AG10803 (cell line): ENCODE results near the gene BBX.
A peak's percentile ranks its signal among the peaks of the same experiment; 100 is the strongest.

Experiments used
- DNase-seq: peaks from one replicate; pipeline ENCODE4 v3.0.0; 2010; ENCODE audit warnings: low read depth
- H3K4me3 ChIP-seq: 2 replicates; pipeline ENCODE4 v1.5.1; 2011; ENCODE audit warnings: mild to moderate bottlenecking, low read length, control low read depth
- TF ChIP-seq, protein P1 (sequence below): conservative IDR thresholded peaks from 2 replicates; pipeline ENCODE4 v1.5.1; 2011; ENCODE audit warnings: mild to moderate bottlenecking, low read length, control low read depth, inconsistent platforms

Gene BBX

DNA sequence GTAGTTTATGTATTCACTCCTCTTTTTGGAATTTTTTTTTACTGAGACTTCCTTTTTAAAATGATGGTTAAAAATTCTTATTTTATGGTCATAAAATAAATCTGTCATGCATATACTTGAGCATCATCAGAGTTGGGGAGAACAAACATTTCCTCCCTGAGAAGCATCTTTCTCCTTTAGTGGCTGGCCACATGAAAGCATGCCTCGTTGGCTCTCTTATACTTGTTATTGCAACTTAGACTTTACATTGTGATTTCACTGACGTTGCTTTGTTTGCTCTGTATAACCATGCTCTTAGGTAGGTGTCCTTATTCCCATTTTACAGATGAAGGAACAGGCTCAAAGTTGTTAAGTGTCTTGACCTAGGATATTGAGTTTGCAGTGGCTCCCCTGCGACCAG lies 18.1 kb downstream of the BBX start:
- no peak overlapping the region for H3K4me3 ChIP-seq
- no peak for DNase-seq
- TF ChIP-seq, protein P1, sequence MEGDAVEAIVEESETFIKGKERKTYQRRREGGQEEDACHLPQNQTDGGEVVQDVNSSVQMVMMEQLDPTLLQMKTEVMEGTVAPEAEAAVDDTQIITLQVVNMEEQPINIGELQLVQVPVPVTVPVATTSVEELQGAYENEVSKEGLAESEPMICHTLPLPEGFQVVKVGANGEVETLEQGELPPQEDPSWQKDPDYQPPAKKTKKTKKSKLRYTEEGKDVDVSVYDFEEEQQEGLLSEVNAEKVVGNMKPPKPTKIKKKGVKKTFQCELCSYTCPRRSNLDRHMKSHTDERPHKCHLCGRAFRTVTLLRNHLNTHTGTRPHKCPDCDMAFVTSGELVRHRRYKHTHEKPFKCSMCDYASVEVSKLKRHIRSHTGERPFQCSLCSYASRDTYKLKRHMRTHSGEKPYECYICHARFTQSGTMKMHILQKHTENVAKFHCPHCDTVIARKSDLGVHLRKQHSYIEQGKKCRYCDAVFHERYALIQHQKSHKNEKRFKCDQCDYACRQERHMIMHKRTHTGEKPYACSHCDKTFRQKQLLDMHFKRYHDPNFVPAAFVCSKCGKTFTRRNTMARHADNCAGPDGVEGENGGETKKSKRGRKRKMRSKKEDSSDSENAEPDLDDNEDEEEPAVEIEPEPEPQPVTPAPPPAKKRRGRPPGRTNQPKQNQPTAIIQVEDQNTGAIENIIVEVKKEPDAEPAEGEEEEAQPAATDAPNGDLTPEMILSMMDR: no peak

DNA sequence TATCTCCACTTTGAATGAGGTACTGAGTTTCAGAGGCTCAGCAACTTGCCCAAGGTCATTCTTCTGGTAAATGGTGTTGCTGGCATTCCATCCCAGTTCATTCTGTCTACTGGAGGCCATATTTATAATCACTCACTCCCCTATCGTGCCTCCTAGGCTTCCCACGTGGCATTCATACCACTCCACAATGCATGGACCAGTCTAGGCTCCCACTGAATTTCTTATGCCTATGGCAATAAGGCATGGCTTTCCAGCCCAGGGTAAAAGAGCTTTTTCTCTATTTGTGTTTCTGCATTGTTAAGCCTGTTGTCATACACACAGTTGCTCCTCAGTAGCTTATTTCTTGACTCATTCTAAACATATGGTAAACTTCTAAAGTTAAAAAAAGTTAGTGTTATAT lies 19.9 kb downstream of the BBX start:
- no peak overlapping the region for H3K4me3 ChIP-seq
- TF ChIP-seq, protein P1: no peak
- DNase-seq: no peak

DNA sequence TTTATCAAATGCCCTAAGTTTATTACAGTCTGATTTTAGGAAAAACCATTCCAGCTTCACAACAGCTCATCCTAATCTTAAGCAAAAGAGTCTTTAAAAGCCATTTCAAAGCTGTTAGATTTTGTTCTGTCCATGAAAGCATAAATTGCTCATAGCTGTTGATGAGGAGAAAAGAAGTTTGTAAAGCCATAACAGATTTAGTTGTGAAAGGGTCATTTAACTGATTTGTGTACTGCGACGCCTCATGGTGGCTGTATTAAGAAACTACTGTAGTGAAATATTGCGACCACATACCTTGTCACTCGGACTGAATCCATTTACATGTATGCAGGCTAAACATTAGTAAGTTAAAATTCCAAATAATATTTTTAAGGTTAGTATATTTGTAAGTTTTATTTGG lies 20.9 kb downstream of the BBX start:
- TF ChIP-seq, protein P1: 0 out of 2 replicates have a peak, but pooled peaks have one; percentile 8
- H3K4me3 ChIP-seq: no peak overlapping the region
- no peak for DNase-seq

DNA sequence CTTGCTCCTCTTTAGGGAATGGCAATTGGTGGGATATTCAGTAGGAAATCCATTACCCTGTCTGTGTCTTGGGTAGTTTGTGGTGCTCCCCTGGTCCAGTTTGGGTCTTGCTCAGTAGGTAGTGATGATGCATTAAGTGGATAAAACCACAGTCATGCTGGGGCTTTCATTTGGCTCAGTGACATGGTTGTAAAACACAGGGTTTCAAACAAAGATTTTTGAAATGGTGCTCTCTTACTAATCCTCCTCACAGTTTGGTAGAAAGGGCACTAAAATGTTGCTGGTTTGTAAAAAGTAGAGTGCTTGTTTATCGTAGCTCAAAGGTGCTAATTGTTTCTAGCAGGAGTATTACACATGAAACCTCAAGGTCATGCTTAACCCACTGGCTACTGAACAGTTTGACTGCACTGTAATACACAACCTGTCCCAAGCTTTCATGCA lies 22.9 kb downstream of the BBX start:
- DNase-seq: peak; percentile 55
- TF ChIP-seq, protein P1: no peak
- H3K4me3 ChIP-seq: no peak overlapping the region

DNA sequence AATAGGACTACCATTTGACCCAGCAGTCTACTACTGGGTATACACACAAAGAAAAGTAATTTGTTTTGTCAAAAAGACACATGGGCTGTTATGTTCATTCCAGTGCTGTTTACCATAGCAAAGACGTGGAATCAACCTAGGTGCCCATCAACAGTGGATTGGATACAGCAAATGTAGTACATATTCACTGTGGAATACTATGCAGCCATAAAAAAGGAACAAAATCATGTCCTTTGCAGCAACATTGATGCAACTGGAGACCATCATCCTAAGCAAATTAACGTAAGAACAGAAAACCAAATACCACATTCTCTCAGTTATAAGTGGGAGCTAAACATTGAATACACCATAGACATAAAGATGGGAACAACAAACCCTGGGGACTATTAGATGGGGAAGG lies 25.8 kb downstream of the BBX start:
- TF ChIP-seq, protein P1: no peak
- no peak for DNase-seq
- no peak overlapping the region for H3K4me3 ChIP-seq

DNA sequence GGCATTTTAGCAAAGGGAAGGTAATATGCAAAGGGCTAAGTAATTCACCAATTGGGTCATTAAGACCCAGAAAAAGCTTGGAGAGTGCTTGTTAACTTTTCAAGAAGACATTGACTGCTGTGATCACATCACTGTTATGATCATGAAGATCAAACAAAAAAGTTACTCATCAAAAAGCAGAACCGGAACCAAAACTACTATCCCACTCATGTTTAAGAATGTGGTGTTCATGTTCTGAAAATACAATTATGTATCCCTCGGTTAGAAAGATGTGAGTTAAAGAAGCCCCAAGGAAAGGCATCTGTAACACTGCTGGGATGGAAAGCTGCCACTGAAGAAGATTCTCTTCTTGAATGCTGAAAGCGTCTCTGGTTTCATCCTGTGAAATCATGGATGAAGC lies 32.6 kb downstream of the BBX start:
- no peak overlapping the region for H3K4me3 ChIP-seq
- DNase-seq: no peak
- TF ChIP-seq, protein P1: no peak

DNA sequence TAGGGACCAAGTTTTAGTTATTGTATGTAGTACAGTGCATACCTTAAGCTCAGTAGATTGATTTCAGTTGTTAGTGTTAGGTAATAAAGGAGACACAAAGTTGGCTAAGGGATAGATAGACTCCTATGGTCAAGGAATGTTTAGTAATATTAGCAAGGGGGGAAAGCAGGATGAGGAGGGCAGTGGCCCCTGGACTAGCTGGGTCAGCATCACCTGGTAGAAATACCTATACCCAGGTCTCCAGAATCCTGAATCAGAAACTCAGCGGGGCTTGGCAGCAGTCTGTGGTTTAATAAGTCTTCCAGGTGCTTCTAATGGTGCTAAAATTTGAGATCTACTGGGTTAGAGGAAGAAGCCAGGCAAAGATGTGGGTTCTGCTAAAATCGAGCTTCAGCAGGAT lies 35.0 kb downstream of the BBX start:
- TF ChIP-seq, protein P1: no peak
- H3K4me3 ChIP-seq: no peak overlapping the region
- DNase-seq: no peak
